Stimulated activated CD8-positive, alpha-beta memory T cell treated with anti-CD3 and anti-CD28 coated beads, Interleukin-4, amount 100 ng/mL, for 24 hours (primary cell): ENCODE measurements around the gene ZNF564.
"Not testable (repeated sequence)": the region's sequence is repeated elsewhere in the genome, so short reads cannot be mapped to it uniquely, and the experiment has no call there.

ENCODE experiments used
- DNase-seq: peaks from one replicate; pipeline ENCODE4 v3.0.0-alpha.2; 2020; ENCODE audit warnings: low read depth

ZNF564 gene

GRCh38 chr19:12551060-12551832 lies at the start of gene ZNF564:
ZNF564 (minus strand) TSS chr19:12551482; CDS start chr19:12551332, 150 bp downstream.
- peak; percentile 85 for DNase-seq

GRCh38 chr19:12597594-12597993 lies 46.3 kb upstream of the ZNF564 start:
- DNase-seq, result no peak

GRCh38 chr19:12596927-12597548 lies 45.8 kb upstream of the ZNF564 start:
- no peak for DNase-seq

GRCh38 chr19:12596485-12596884 lies 45.2 kb upstream of the ZNF564 start:
- no peak for DNase-seq

- DNase-seq, result no peak
Observed at GRCh38 chr19:12581100-12581499, 29.8 kb upstream of the ZNF564 start.

GRCh38 chr19:12580180-12580694 lies 29.0 kb upstream of the ZNF564 start:
- DNase-seq, result no peak

- no peak for DNase-seq
Observed at GRCh38 chr19:12578641-12579040, 27.4 kb upstream of the ZNF564 start.

- DNase-seq, result no peak
Observed at GRCh38 chr19:12574036-12574435, 22.8 kb upstream of the ZNF564 start.

- no peak for DNase-seq
Observed at GRCh38 chr19:12567951-12568350, 16.7 kb upstream of the ZNF564 start.

GRCh38 chr19:12566380-12566779 lies 15.1 kb upstream of the ZNF564 start:
- DNase-seq, result not testable (repeated sequence)

- DNase-seq, result peak; percentile 87
Observed at GRCh38 chr19:12564016-12564664, 12.9 kb upstream of the ZNF564 start.

- no peak for DNase-seq
Observed at GRCh38 chr19:12555456-12555930, 4.2 kb upstream of the ZNF564 start.

GRCh38 chr19:12546903-12547302 lies 4.4 kb downstream of the ZNF564 start:
- no peak for DNase-seq

- DNase-seq, result no peak
Observed at GRCh38 chr19:12546068-12546467, 5.2 kb downstream of the ZNF564 start.

GRCh38 chr19:12545267-12545666 lies 6.0 kb downstream of the ZNF564 start:
- no peak for DNase-seq

GRCh38 chr19:12544401-12544876 lies 6.8 kb downstream of the ZNF564 start:
- DNase-seq, result no peak

GRCh38 chr19:12543855-12544254 lies 7.4 kb downstream of the ZNF564 start:
- DNase-seq, result no peak

GRCh38 chr19:12527034-12527836 lies 24.0 kb downstream of the ZNF564 start:
- no peak for DNase-seq

GRCh38 chr19:12526542-12526941 lies 24.7 kb downstream of the ZNF564 start:
- no peak for DNase-seq

GRCh38 chr19:12521996-12522395 lies 29.3 kb downstream of the ZNF564 start:
- DNase-seq, result no peak

- no peak for DNase-seq
Observed at GRCh38 chr19:12513531-12514061, 37.7 kb downstream of the ZNF564 start.
